ENCODE measurements around the gene LINC01488. TPM values are rescaled to one million over a fixed set of nuclear protein-coding genes. Genes with fewer than 3 reads are reported as not detected.

Gene LINC01488
- total RNA-seq, 1 experiment from 2014 or later, result not detected

GRCh38 chr11:69496202-69496557 lies 14.7 kb downstream of the LINC01488 start:
- no peak overlapping the region for H2AFZ ChIP-seq (ENCODE audit: low read depth, low read length, poor library complexity, severe bottlenecking)
- H3K9me3 ChIP-seq (ENCODE audit: control insufficient read depth in 1 of 2, insufficient read depth in 1 of 2, low read depth in 1 of 2, low read length in 2 of 2), result no peaks in the 10 kb centered on the region
- DNase-seq (ENCODE audit: low read depth, low spot score) (no peak), ATAC-seq (no peak)
- H3K4me2 ChIP-seq (ENCODE audit: low read length), result peak overlapping the region; percentile 69
- intact Hi-C loops (cut with micrococcal nuclease), result loop anchor here (5.0 kb wide), 1 partner anchor 141 kb away; no protein-coding TSS in a partner anchor
- no TSS peak for BruUV-seq (replicated peaks)
- H3K9me2 ChIP-seq (ENCODE audit: insufficient read depth), result no peaks in the 10 kb centered on the region
- RAD21 ChIA-PET (ENCODE audit: low non-redundant PET in 1 of 2, low total read pairs in 2 of 2, uncharacterized antibody in 2 of 2, unreplicated experiment in 2 of 2), result no interaction called here
- POLR2A ChIA-PET, result no interaction called here
- peaks cover 12 to 27% of the 10 kb centered on the region in 2 experiments for H3K4me1 ChIP-seq (ENCODE audit: control insufficient read depth in 1 of 2, insufficient read depth in 2 of 2, low read length in 2 of 2)
- H3K27ac ChIP-seq (ENCODE audit: low read depth, low read length), result no peak overlapping the region
- H4K20me1 ChIP-seq (ENCODE audit: insufficient read depth), result no peaks in the 10 kb centered on the region
- no peaks in the 10 kb centered on the region for H3K36me3 ChIP-seq (ENCODE audit: control insufficient read depth in 1 of 2, insufficient read depth in 2 of 2, low read length in 2 of 2)
- TF ChIP-seq EZH2 (IDR thresholded peaks at IDR 0.05) (no peak), EZH2phosphoT487 (IDR thresholded peaks at IDR 0.05; ENCODE audit: borderline replicate concordance) (no peak), EGR1 (IDR thresholded peaks at IDR 0.05; ENCODE audit: low read depth) (no peak), FOSL1 (IDR thresholded peaks at IDR 0.05; ENCODE audit: low read depth) (no peak), JUND (IDR thresholded peaks at IDR 0.05) (no peak), POLR2AphosphoS5 (IDR thresholded peaks at IDR 0.05; ENCODE audit: low read depth, low read length) (no peak), CTCF (IDR thresholded peaks at IDR 0.05 in 2 of 3, conservative IDR thresholded peaks at IDR 0.05 in 1 of 3; ENCODE audit: borderline replicate concordance in 1 of 3, insufficient read depth in 1 of 3, low read depth in 2 of 3, low read length in 2 of 3) (no peak), TCF7L2 (IDR thresholded peaks at IDR 0.05; ENCODE audit: borderline replicate concordance, extremely low read depth, insufficient read depth, insufficient read length) (no peak), SP1 (IDR thresholded peaks at IDR 0.05; ENCODE audit: low read depth) (no peak), POLR2A (IDR thresholded peaks at IDR 0.05; ENCODE audit: borderline replicate concordance, extremely low read depth, insufficient read depth, insufficient read length) (no peak), SIN3A (IDR thresholded peaks at IDR 0.05; ENCODE audit: low read depth) (no peak), ZFX (IDR thresholded peaks at IDR 0.05) (no peak), REST (IDR thresholded peaks at IDR 0.05; ENCODE audit: low read depth) (no peak), MAX (IDR thresholded peaks at IDR 0.05) (no peak), RAD21 (IDR thresholded peaks at IDR 0.05; ENCODE audit: low read depth) (no peak), SRF (IDR thresholded peaks at IDR 0.05; ENCODE audit: low read depth) (no peak), CBX3 (IDR thresholded peaks at IDR 0.05; ENCODE audit: low read depth) (no peak), ZNF274 (IDR thresholded peaks at IDR 0.05; ENCODE audit: low read depth, low read length) (no peak)
- TF ChIP-seq, protein P1, sequence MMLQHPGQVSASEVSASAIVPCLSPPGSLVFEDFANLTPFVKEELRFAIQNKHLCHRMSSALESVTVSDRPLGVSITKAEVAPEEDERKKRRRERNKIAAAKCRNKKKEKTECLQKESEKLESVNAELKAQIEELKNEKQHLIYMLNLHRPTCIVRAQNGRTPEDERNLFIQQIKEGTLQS (IDR thresholded peaks at IDR 0.05), result no peak
- TF ChIP-seq, protein P2, sequence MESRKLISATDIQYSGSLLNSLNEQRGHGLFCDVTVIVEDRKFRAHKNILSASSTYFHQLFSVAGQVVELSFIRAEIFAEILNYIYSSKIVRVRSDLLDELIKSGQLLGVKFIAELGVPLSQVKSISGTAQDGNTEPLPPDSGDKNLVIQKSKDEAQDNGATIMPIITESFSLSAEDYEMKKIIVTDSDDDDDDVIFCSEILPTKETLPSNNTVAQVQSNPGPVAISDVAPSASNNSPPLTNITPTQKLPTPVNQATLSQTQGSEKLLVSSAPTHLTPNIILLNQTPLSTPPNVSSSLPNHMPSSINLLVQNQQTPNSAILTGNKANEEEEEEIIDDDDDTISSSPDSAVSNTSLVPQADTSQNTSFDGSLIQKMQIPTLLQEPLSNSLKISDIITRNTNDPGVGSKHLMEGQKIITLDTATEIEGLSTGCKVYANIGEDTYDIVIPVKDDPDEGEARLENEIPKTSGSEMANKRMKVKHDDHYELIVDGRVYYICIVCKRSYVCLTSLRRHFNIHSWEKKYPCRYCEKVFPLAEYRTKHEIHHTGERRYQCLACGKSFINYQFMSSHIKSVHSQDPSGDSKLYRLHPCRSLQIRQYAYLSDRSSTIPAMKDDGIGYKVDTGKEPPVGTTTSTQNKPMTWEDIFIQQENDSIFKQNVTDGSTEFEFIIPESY (IDR thresholded peaks at IDR 0.05; ENCODE audit: extremely low read depth, insufficient replicate concordance, low read length), result no peak
- peaks cover 3% of the 10 kb centered on the region; the same call in 1 of the 2 replicates for H3K27me3 ChIP-seq (ENCODE audit: insufficient read depth, low read length)
- H3K4me3 ChIP-seq (replicated peaks in 1 of 2; ENCODE audit: low read depth in 1 of 2, low read length in 2 of 2), result no peak overlapping the region
- no peaks in the 10 kb centered on the region for H3K79me2 ChIP-seq (ENCODE audit: insufficient read depth, low read length)
- CTCF ChIA-PET, result interaction anchor here (1.0 kb wide), 1 partner anchor 92 kb away, joined by 3 read pairs; no protein-coding TSS in a partner anchor
- H3K9ac ChIP-seq (ENCODE audit: low read length), result no peak overlapping the region
